IMR-90 (cell line): ENCODE measurements around the gene CD79A.

Experiments
- BHLHE40 ChIP-seq: fragments of 150-350 bp; IDR thresholded peaks from 2 replicates; pipeline ENCODE4 v1.6.1; 2016; ENCODE audit warnings: mild to moderate bottlenecking, low read depth, low read length
- CEBPB ChIP-seq: IDR thresholded peaks from 2 replicates; pipeline ENCODE4 v1.6.1; 2012; ENCODE audit warnings: low read depth, low read length, improper control_type of control experiment
- FOS ChIP-seq: fragments of 150-350 bp; IDR thresholded peaks from 2 replicates; pipeline ENCODE4 v1.6.1; 2016; ENCODE audit warnings: low read depth, low read length
- MAZ ChIP-seq: IDR thresholded peaks from 2 replicates; pipeline ENCODE4 v1.6.1; 2012; ENCODE audit warnings: low read depth, mild to moderate bottlenecking, low read length, improper control_type of control experiment, moderate library complexity, borderline replicate concordance
- MXI1 ChIP-seq: IDR thresholded peaks from 2 replicates; pipeline ENCODE4 v1.6.1; 2012; ENCODE audit warnings: low read depth, mild to moderate bottlenecking, low read length, moderate library complexity, borderline replicate concordance
- POLR2A ChIP-seq: IDR thresholded peaks from 2 replicates; pipeline ENCODE4 v1.6.1; 2012; ENCODE audit warnings: mild to moderate bottlenecking, low read depth, low read length
- RAD21 ChIP-seq: IDR thresholded peaks from 2 replicates; pipeline ENCODE4 v1.6.1; 2012; ENCODE audit warnings: low read length, improper control_type of control experiment
- RCOR1 ChIP-seq: IDR thresholded peaks from 2 replicates; pipeline ENCODE4 v1.6.1; 2012; ENCODE audit warnings: mild to moderate bottlenecking, low read length, improper control_type of control experiment; ENCODE audit not compliant: insufficient replicate concordance
- RFX5 ChIP-seq: IDR thresholded peaks from 2 replicates; pipeline ENCODE4 v1.8.0; 2012; ENCODE audit warnings: low read depth, mild to moderate bottlenecking, low read length, moderate library complexity
- TF ChIP-seq, protein P1 (sequence below): conservative IDR thresholded peaks from 2 replicates; pipeline ENCODE4 v1.5.1; 2012; ENCODE audit warnings: mild to moderate bottlenecking, low read depth, low read length, improper control_type of control experiment
- TF ChIP-seq, protein P2 (sequence below): fragments of 150-350 bp; IDR thresholded peaks from 2 replicates; pipeline ENCODE4 v1.6.1; 2016; ENCODE audit warnings: low read depth, mild to moderate bottlenecking, low read length, moderate library complexity, borderline replicate concordance
- TF ChIP-seq, protein P3 (sequence below): fragments of 150-350 bp; IDR thresholded peaks from 2 replicates; pipeline ENCODE4 v1.6.1; 2017; ENCODE audit warnings: mild to moderate bottlenecking, antibody characterized with exemption, low read length, low read depth

DNA sequence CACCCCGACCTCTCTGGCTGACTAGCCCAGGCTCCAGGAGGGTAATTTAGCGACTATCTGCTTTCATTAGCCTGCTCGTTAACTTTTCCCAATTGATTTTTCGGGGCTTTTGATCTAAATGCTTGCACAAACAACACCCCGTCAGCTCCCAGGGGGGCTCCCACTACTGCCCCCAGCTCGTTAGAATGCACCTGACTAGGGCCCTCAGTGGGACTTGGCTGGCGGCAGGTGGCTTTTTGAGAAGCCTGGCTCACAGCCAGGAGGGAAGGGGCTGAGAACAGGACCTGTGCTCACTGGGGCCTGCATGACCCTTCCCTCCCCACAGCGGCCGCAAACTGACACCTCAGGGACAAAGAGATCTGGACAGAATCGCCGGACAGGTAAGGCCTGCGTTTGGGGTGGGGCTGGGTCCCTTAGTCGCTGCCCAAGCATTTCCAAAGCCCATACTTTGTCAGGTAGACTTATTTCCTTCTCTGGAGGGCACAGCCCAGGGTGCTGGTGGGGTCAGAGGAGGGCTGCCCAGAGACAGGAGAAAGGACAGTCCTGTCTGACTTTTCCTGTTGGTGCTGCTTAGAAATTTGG lies 7.6 kb upstream of the CD79A start:
- TF ChIP-seq, protein P1, sequence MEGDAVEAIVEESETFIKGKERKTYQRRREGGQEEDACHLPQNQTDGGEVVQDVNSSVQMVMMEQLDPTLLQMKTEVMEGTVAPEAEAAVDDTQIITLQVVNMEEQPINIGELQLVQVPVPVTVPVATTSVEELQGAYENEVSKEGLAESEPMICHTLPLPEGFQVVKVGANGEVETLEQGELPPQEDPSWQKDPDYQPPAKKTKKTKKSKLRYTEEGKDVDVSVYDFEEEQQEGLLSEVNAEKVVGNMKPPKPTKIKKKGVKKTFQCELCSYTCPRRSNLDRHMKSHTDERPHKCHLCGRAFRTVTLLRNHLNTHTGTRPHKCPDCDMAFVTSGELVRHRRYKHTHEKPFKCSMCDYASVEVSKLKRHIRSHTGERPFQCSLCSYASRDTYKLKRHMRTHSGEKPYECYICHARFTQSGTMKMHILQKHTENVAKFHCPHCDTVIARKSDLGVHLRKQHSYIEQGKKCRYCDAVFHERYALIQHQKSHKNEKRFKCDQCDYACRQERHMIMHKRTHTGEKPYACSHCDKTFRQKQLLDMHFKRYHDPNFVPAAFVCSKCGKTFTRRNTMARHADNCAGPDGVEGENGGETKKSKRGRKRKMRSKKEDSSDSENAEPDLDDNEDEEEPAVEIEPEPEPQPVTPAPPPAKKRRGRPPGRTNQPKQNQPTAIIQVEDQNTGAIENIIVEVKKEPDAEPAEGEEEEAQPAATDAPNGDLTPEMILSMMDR: no peak
- TF ChIP-seq, protein P2, sequence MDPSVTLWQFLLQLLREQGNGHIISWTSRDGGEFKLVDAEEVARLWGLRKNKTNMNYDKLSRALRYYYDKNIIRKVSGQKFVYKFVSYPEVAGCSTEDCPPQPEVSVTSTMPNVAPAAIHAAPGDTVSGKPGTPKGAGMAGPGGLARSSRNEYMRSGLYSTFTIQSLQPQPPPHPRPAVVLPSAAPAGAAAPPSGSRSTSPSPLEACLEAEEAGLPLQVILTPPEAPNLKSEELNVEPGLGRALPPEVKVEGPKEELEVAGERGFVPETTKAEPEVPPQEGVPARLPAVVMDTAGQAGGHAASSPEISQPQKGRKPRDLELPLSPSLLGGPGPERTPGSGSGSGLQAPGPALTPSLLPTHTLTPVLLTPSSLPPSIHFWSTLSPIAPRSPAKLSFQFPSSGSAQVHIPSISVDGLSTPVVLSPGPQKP: no peak
- TF ChIP-seq POLR2A: no peak
- TF ChIP-seq CEBPB: no peak
- TF ChIP-seq RAD21: no peak
- TF ChIP-seq MXI1: no peak
- TF ChIP-seq, protein P3, sequence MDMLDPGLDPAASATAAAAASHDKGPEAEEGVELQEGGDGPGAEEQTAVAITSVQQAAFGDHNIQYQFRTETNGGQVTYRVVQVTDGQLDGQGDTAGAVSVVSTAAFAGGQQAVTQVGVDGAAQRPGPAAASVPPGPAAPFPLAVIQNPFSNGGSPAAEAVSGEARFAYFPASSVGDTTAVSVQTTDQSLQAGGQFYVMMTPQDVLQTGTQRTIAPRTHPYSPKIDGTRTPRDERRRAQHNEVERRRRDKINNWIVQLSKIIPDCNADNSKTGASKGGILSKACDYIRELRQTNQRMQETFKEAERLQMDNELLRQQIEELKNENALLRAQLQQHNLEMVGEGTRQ: no peak
- no peak for TF ChIP-seq RFX5
- TF ChIP-seq MAZ: no peak
- TF ChIP-seq FOS: no peak
- TF ChIP-seq BHLHE40: no peak
- no peak for TF ChIP-seq RCOR1
